ENCODE results near the gene CPPED1. TPM values are rescaled to one million over a fixed set of nuclear protein-coding genes. Genes with fewer than 3 reads are reported as not detected.

The CPPED1 gene
- total RNA-seq, 2 donors from 2014 or later: 22.8 to 29.1 TPM

GRCh38 chr16:12625716-12626115 is 178.0 kb downstream of the CPPED1 start:
- Histone ChIP-seq H3K36me3 (no peaks in the 10 kb centered on the region), H3K27ac (no peak overlapping the region), H3K9ac (ENCODE audit: low read depth in 2 of 2, low read length in 2 of 2) (no peak overlapping the region), H3K9me3 (no peaks in the 10 kb centered on the region), H3K27me3 (no peaks in the 10 kb centered on the region), H3K4me3 (no peak overlapping the region), H3K4me1 (no peaks in the 10 kb centered on the region)
- DNase-seq: no peak
- intact Hi-C loops (cut with DNase I): no loop called here
- TF ChIP-seq CTCF (IDR thresholded peaks at IDR 0.05): no peak

- DNase-seq: no peak
- H3K9ac ChIP-seq (ENCODE audit: low read depth in 2 of 2, low read length in 2 of 2): no peak overlapping the region
- no peaks in the 10 kb centered on the region for H3K27me3 ChIP-seq
- H3K4me1 ChIP-seq: no peaks in the 10 kb centered on the region
- H3K27ac ChIP-seq: no peak overlapping the region
- no peak for TF ChIP-seq CTCF (IDR thresholded peaks at IDR 0.05)
- H3K4me3 ChIP-seq: no peak overlapping the region
- H3K36me3 ChIP-seq: no peaks in the 10 kb centered on the region
- intact Hi-C loops (cut with DNase I): no loop called here
- no peaks in the 10 kb centered on the region for H3K9me3 ChIP-seq
Measured at GRCh38 chr16:12625068-12625467, 178.6 kb downstream of the CPPED1 start.

- no peaks in the 10 kb centered on the region for H3K4me1 ChIP-seq
- no peaks in the 10 kb centered on the region for H3K27me3 ChIP-seq
- TF ChIP-seq CTCF (IDR thresholded peaks at IDR 0.05): no peak
- no peak overlapping the region for H3K4me3 ChIP-seq
- H3K9me3 ChIP-seq: no peaks in the 10 kb centered on the region
- H3K9ac ChIP-seq (ENCODE audit: low read depth in 2 of 2, low read length in 2 of 2): no peak overlapping the region
- intact Hi-C loops (cut with DNase I): no loop called here
- DNase-seq: no peak
- no peak overlapping the region for H3K27ac ChIP-seq
- H3K36me3 ChIP-seq: no peaks in the 10 kb centered on the region
Measured at GRCh38 chr16:12620150-12620549, 183.5 kb downstream of the CPPED1 start.

- Histone ChIP-seq H3K9ac (ENCODE audit: low read depth in 2 of 2, low read length in 2 of 2) (no peak overlapping the region), H3K4me1 (no peaks in the 10 kb centered on the region), H3K9me3 (no peaks in the 10 kb centered on the region), H3K36me3 (no peaks in the 10 kb centered on the region), H3K4me3 (no peak overlapping the region), H3K27me3 (no peaks in the 10 kb centered on the region), H3K27ac (no peak overlapping the region)
- no peak for DNase-seq
- no peak for TF ChIP-seq CTCF (IDR thresholded peaks at IDR 0.05)
- intact Hi-C loops (cut with DNase I): no loop called here
Measured at GRCh38 chr16:12618515-12618914, 185.2 kb downstream of the CPPED1 start.

GRCh38 chr16:12617401-12617819 is 186.3 kb downstream of the CPPED1 start:
- no peak for DNase-seq
- Histone ChIP-seq H3K36me3 (no peaks in the 10 kb centered on the region), H3K9ac (ENCODE audit: low read depth in 2 of 2, low read length in 2 of 2) (no peak overlapping the region), H3K4me1 (no peaks in the 10 kb centered on the region), H3K4me3 (no peak overlapping the region), H3K27me3 (no peaks in the 10 kb centered on the region), H3K27ac (no peak overlapping the region), H3K9me3 (no peaks in the 10 kb centered on the region)
- no peak for TF ChIP-seq CTCF (IDR thresholded peaks at IDR 0.05)
- intact Hi-C loops (cut with DNase I): no loop called here

All from colonic mucosa (tissue), 4 donors.